Limb (tissue), 2 donors: ENCODE results near the gene TNFRSF13B.
A peak's percentile ranks its signal among the peaks of the same experiment; 100 is the strongest.
"Not testable (repeated sequence)": the region's sequence is repeated elsewhere in the genome, so short reads cannot be mapped to it uniquely, and the experiment has no call there.

ENCODE experiments used
- DNase-seq, 2 donors: peaks; one replicate each; pipeline ENCODE4 v3.0.0-alpha.2; 2016; ENCODE audit errors: extremely low spot score in 2 of 2

TNFRSF13B gene

DNA sequence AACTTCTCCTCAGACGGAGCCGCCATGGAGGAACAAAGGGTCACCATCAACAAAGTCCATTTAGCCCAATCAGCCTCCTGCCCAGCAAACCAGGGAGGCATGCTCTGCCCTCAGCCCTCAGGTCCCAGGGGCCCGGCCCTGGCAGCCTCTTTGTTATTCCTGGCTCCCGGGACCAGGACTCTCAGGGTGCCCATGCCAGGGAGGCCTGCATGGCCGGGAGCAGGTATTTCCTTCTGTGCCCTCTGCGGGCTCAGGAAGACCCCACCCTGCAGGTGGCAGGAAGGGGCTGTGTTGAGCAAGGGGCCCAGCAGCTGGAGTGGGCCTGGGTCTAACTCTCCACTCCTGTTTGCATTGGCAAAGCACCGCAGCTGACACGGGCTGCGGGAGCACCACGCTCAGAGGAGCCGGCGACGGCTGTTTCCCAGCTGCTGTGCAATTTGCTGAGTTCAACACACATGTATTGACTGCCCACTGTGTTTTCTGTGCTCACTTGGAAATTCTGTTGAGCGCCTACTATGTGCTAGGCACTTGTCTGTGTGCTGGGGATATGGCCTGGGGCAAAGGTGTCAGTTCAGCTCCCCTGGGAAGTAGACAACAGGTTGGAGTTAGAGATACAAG, 33.2 kb upstream of the TNFRSF13B start:
- DNase-seq, result not testable (repeated sequence)

- DNase-seq, result no peak
These were observed 32.5 kb upstream of the TNFRSF13B start for GRCh38 chr17:17004251-17004996.

- DNase-seq, result not testable (repeated sequence)
These were observed 31.1 kb upstream of the TNFRSF13B start for GRCh38 chr17:17002731-17003715.

DNA sequence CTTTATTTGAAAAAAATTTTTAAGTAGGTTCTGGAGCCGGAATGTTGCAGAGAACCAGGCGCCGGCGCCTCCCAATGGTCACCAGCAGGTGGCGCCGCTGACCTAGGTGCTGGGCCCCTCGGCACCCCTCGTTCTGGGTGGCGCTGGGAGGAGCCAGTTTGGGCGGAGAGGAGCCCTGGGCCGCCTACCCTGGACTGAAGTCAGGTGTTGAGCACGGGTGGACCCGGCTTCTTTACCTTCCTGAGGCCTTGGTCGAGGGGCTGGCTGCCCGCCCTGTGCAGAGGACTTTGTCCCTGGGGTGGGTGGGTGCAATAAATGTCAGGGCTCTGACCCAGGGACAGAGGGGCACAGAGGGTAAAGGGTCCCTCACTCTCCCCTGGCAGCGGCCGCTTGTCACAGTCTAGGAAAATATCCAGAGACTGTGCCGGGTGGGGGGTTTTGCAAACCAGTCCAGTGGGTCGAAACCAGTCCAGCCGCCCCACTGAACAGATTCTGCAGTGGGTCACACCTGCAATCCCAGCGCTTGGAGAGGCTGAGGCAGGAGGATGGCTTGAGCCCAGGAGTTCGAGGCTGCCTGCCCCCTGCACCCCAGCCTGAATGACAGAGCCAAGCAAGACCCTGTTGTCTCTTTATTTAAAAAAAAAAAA, 30.1 kb upstream of the TNFRSF13B start:
- DNase-seq, result peak; percentile 72 to 85

DNA sequence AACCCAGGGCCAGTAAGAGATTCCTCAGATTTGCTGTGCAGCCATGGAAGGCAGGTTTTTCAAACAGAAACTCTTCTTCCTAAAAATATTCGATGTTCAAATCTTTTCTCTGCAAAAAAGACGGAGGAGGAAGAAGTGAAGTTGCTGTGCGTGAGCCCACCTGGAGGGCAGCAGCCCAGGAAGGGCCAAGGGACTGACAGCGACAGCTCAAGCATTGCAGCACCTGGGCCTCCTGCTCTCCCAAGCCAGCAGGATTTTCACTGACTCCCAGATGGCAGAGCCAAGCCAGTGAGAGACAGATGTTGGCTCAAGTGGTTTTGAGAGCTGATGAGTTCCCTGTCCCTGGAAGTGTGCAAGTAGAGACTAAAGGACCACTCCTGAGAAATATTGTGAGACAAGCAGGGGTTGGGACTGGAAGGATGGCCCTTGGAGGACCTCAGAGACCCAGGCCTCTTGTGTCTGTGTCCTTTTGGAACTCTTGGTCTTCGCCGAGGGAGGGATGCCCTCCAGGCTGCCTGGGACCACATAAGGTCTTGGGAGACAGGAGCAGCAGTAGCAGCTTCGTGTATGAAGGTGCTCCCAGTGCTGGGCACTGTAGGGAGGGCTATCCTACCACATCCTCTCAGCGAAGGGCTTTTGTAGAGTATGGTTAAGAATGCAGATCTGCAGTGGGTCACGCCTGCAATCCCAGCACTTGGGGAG, 29.3 kb upstream of the TNFRSF13B start:
- no peak for DNase-seq

GRCh38 chr17:16999931-17000625, 28.2 kb upstream of the TNFRSF13B start:
- no peak for DNase-seq

GRCh38 chr17:16997514-16998429, 25.9 kb upstream of the TNFRSF13B start:
- no peak for DNase-seq

GRCh38 chr17:16996726-16997125, 24.8 kb upstream of the TNFRSF13B start:
- DNase-seq, result not testable (repeated sequence)

- DNase-seq, result no peak
These were observed 24.0 kb upstream of the TNFRSF13B start for GRCh38 chr17:16995930-16996329.

- DNase-seq, result no peak
These were observed 22.7 kb upstream of the TNFRSF13B start for GRCh38 chr17:16994631-16995030.

- DNase-seq, result peak; percentile 79 to 87
These were observed 19.6 kb upstream of the TNFRSF13B start for GRCh38 chr17:16991349-16992009.

GRCh38 chr17:16989953-16990860, 18.3 kb upstream of the TNFRSF13B start:
- no peak for DNase-seq

- DNase-seq, result no peak
These were observed 17.5 kb upstream of the TNFRSF13B start for GRCh38 chr17:16989230-16989952.

DNA sequence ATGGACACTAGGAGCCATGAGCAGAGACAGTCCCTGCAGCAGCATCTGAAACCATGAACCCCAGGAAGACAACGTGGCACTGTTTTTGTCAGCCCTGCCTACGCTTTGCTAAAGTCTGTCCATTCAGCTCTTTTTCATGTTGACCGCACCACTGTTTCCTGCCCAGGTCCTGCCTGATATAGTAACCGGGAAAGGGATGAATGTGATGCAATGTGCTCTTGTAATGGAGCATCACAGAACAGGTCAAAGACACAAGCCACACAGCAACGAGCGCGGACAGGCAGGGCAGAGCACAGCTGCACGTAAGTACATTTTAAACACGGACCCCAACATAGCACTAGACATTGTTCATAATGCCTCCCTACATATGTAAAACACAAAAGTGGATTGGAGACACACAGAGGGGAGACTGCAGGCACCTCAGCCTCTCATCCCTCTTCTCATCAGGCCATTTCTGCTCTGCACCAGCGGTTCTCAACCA, 16.9 kb upstream of the TNFRSF13B start:
- DNase-seq, result no peak

GRCh38 chr17:16987830-16988601, 16.1 kb upstream of the TNFRSF13B start:
- peak in 1 of 2 donors; percentile 40 for DNase-seq
